SK-N-SH treated with all-trans-retinoic acid at 6 μM for 48 hours (cell line): ENCODE results near the gene ATP5F1A.
"Not testable (repeated sequence)": the region's sequence is repeated elsewhere in the genome, so short reads cannot be mapped to it uniquely, and the experiment has no call there.

ENCODE experiments used
- ATAC-seq: fragments of 200-7000 bp; cut with Tn5 transposase; 3 replicates; pipeline ENCODE4 v1.9.1; 2020; ENCODE audit warnings: mild to moderate bottlenecking, moderate library complexity
- ARNTL ChIP-seq: fragments of 450-650 bp; formaldehyde crosslinking; IDR thresholded peaks from 2 replicates; pipeline ENCODE4 v1.5.0; 2020; ENCODE audit warnings: low read depth, mild to moderate bottlenecking, moderate library complexity, borderline replicate concordance
- BACH2 ChIP-seq: fragments of 250-450 bp; sonication (Bioruptor Pico); IDR thresholded peaks from 2 replicates; pipeline ENCODE4 v1.9.0; 2021; ENCODE audit warnings: mild to moderate bottlenecking, borderline replicate concordance
- CSDC2 ChIP-seq: fragments of 250-450 bp; sonication (Bioruptor Pico); IDR thresholded peaks from 2 replicates; pipeline ENCODE4 v1.5.0; 2020; ENCODE audit warnings: mild to moderate bottlenecking, moderate library complexity
- ESRRG ChIP-seq: fragments of 250-450 bp; sonication (Bioruptor Pico); IDR thresholded peaks from 2 replicates; pipeline ENCODE4 v1.6.1; 2021; ENCODE audit warnings: mild to moderate bottlenecking
- GLIS3 ChIP-seq: fragments of 250-450 bp; sonication (Bioruptor Pico); IDR thresholded peaks from 2 replicates; pipeline ENCODE4 v1.5.0; 2020; ENCODE audit warnings: mild to moderate bottlenecking, moderate library complexity
- OSR1 ChIP-seq: fragments of 250-450 bp; sonication (Bioruptor Pico); IDR thresholded peaks from 2 replicates; pipeline ENCODE4 v1.8.0; 2022; ENCODE audit warnings: moderate library complexity, mild to moderate bottlenecking, inconsistent platforms
- PATZ1 ChIP-seq: fragments of 250-450 bp; sonication (Bioruptor Pico); IDR thresholded peaks from 2 replicates; pipeline ENCODE4 v1.8.0; 2020; ENCODE audit warnings: mild to moderate bottlenecking, moderate library complexity, borderline replicate concordance
- PPARA ChIP-seq: fragments of 250-450 bp; sonication (Bioruptor Pico); IDR thresholded peaks from 2 replicates; pipeline ENCODE4 v1.5.0; 2020; ENCODE audit warnings: mild to moderate bottlenecking, borderline replicate concordance
- SNAI2 ChIP-seq: fragments of 250-450 bp; sonication (Bioruptor Pico); IDR thresholded peaks from 2 replicates; pipeline ENCODE4 v1.5.0; 2020; ENCODE audit warnings: mild to moderate bottlenecking, moderate library complexity
- TCF4 ChIP-seq: fragments of 250-450 bp; sonication (Bioruptor Pico); IDR thresholded peaks from 2 replicates; pipeline ENCODE4 v1.8.0; 2021; ENCODE audit warnings: mild to moderate bottlenecking, moderate library complexity, borderline replicate concordance
- TSHZ2 ChIP-seq: fragments of 250-450 bp; sonication (Bioruptor Pico); IDR thresholded peaks from 2 replicates; pipeline ENCODE4 v1.5.0; 2020; ENCODE audit warnings: mild to moderate bottlenecking, moderate library complexity
- ZFP3 ChIP-seq: fragments of 250-450 bp; sonication (Bioruptor Pico); IDR thresholded peaks from 2 replicates; pipeline ENCODE4 v1.5.0; 2020; ENCODE audit warnings: mild to moderate bottlenecking, moderate library complexity
- ZNF565 ChIP-seq: fragments of 450-650 bp; formaldehyde crosslinking; conservative IDR thresholded peaks from 2 replicates; pipeline ENCODE4 v1.5.0; 2020; ENCODE audit warnings: low read depth, mild to moderate bottlenecking, moderate library complexity
- ZNF70 ChIP-seq: fragments of 450-650 bp; formaldehyde crosslinking; IDR thresholded peaks from 2 replicates; pipeline ENCODE4 v1.5.0; 2020; ENCODE audit warnings: mild to moderate bottlenecking, moderate library complexity
- ZNF8 ChIP-seq: fragments of 450-650 bp; formaldehyde crosslinking; IDR thresholded peaks from 2 replicates; pipeline ENCODE4 v1.5.0; 2020; ENCODE audit warnings: mild to moderate bottlenecking, moderate library complexity
- TF ChIP-seq, protein P1 (sequence below): fragments of 250-450 bp; sonication (Bioruptor Pico); IDR thresholded peaks from 2 replicates; pipeline ENCODE4 v1.5.1; 2021; ENCODE audit warnings: mild to moderate bottlenecking, moderate library complexity
- TF ChIP-seq, protein P2 (sequence below): fragments of 250-450 bp; sonication (Bioruptor Pico); IDR thresholded peaks from 2 replicates; pipeline ENCODE4 v1.8.0; 2021; ENCODE audit warnings: low read depth, mild to moderate bottlenecking, moderate library complexity, borderline replicate concordance

The ATP5F1A gene

GRCh38 chr18:46140173-46140572, 42.1 kb upstream of the ATP5F1A start:
- no peak for TF ChIP-seq SNAI2 (CRISPR knock-in tag)
- no peak for TF ChIP-seq PPARA (CRISPR knock-in tag)
- TF ChIP-seq ESRRG (CRISPR knock-in tag) = no peak
- TF ChIP-seq, protein P1, sequence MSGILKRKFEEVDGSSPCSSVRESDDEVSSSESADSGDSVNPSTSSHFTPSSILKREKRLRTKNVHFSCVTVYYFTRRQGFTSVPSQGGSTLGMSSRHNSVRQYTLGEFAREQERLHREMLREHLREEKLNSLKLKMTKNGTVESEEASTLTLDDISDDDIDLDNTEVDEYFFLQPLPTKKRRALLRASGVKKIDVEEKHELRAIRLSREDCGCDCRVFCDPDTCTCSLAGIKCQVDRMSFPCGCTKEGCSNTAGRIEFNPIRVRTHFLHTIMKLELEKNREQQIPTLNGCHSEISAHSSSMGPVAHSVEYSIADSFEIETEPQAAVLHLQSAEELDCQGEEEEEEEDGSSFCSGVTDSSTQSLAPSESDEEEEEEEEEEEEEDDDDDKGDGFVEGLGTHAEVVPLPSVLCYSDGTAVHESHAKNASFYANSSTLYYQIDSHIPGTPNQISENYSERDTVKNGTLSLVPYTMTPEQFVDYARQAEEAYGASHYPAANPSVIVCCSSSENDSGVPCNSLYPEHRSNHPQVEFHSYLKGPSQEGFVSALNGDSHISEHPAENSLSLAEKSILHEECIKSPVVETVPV (CRISPR knock-in tag) = no peak
- no peak for TF ChIP-seq PATZ1 (CRISPR knock-in tag)
- TF ChIP-seq GLIS3 (CRISPR knock-in tag) = no peak
- TF ChIP-seq ZNF8 (CRISPR knock-in tag) = no peak
- TF ChIP-seq TSHZ2 (CRISPR knock-in tag) = no peak
- no peak for TF ChIP-seq OSR1 (CRISPR knock-in tag)
- no peak for TF ChIP-seq TCF4 (CRISPR knock-in tag)
- TF ChIP-seq CSDC2 (CRISPR knock-in tag) = no peak
- no peak for ATAC-seq

GRCh38 chr18:46134920-46135675, 37.0 kb upstream of the ATP5F1A start:
- no peak for ATAC-seq
- TF ChIP-seq ZFP3 (CRISPR knock-in tag) (no peak), ZNF70 (CRISPR knock-in tag) (no peak), SNAI2 (CRISPR knock-in tag) (no peak), PATZ1 (CRISPR knock-in tag) (no peak), PPARA (CRISPR knock-in tag) (no peak), GLIS3 (CRISPR knock-in tag) (no peak), OSR1 (CRISPR knock-in tag) (no peak), ZNF565 (CRISPR knock-in tag) (no peak), ARNTL (CRISPR knock-in tag) (no peak)

- ATAC-seq = no peak
- TF ChIP-seq PPARA (CRISPR knock-in tag) (no peak), TCF4 (CRISPR knock-in tag) (no peak), OSR1 (CRISPR knock-in tag) (no peak), BACH2 (no peak), ZNF8 (CRISPR knock-in tag) (no peak), TSHZ2 (CRISPR knock-in tag) (no peak)
- TF ChIP-seq, protein P2, sequence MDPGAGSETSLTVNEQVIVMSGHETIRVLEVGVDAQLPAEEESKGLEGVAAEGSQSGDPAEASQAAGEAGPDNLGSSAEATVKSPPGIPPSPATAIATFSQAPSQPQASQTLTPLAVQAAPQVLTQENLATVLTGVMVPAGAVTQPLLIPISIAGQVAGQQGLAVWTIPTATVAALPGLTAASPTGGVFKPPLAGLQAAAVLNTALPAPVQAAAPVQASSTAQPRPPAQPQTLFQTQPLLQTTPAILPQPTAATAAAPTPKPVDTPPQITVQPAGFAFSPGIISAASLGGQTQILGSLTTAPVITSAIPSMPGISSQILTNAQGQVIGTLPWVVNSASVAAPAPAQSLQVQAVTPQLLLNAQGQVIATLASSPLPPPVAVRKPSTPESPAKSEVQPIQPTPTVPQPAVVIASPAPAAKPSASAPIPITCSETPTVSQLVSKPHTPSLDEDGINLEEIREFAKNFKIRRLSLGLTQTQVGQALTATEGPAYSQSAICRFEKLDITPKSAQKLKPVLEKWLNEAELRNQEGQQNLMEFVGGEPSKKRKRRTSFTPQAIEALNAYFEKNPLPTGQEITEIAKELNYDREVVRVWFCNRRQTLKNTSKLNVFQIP (CRISPR knock-in tag) = no peak
Measured at GRCh38 chr18:46133534-46133933, 35.4 kb upstream of the ATP5F1A start.

DNA sequence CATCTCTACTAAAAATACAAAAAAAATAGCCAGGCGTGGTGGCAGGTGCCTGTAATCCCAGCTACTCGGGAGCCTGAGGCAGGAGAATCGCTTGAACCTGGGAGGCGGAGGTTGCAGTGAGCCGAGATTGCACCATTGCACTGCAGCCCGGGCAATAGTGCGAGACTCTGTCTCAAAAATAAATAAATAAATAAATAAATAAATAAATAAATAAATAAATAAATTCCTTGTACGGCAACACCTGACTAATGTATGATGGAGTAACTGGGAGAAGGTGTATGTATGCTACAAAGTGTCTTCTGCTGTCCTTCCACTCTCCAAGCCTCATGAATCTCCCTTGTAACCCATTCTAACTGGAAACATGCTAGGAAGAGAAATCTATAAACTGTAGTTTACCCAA, 32.5 kb upstream of the ATP5F1A start:
- ATAC-seq = not testable (repeated sequence)
